ENCODE data around the gene ORC3.
"Not testable (repeated sequence)": the region's sequence is repeated elsewhere in the genome, so short reads cannot be mapped to it uniquely, and the experiment has no call there.

ORC3 gene

DNA sequence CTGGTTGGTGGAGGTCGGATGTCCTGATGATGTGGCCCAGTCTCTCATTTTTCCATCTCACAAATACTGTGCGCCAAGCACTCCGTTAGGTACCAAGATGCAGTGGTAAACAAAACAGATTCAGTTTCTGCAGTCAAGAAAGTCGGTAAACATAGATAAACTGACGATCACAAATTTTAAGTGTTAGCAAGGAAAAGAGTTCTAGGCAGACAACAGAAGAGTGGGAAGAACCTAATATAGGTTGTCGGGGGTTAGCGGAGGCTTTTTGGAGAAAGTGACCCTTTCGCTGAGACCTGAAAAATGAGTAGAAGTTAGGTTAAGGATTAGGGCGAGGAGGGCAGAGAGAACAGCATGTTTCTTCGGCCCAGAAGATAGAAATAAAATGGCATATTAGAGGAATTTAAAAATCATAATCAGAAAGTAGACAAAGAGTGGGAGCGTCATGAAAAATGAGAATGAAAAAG lies 514 bp downstream of the ORC3 start:
- H3K9me3 ChIP-seq (ENCODE audit: control insufficient read depth in 1 of 2, low read length in 2 of 2) = no peaks in the 10 kb centered on the region
- peaks cover 21 to 29% of the 10 kb centered on the region in 2 donors for H3K4me1 ChIP-seq (ENCODE audit: control insufficient read depth in 1 of 2, insufficient read depth in 2 of 2, low read length in 2 of 2)
- H3K36me3 ChIP-seq (ENCODE audit: control insufficient read depth in 1 of 2, insufficient read depth in 2 of 2, low read length in 2 of 2) = peaks cover 0 to 5% of the 10 kb centered on the region in 2 donors
- no peaks in the 10 kb centered on the region for H3K27me3 ChIP-seq (ENCODE audit: control insufficient read depth in 1 of 2, insufficient read depth in 2 of 2, low read length in 2 of 2)
- H3K27ac ChIP-seq (ENCODE audit: low read depth, low read length) = no peak overlapping the region
- H3K4me3 ChIP-seq (ENCODE audit: low read depth in 1 of 2, low read length in 2 of 2) = peak overlapping the region; percentile 100
- peak overlapping the region; percentile 84 to 99 for H3K9ac ChIP-seq (ENCODE audit: low read depth in 1 of 2, low read length in 2 of 2)

DNA sequence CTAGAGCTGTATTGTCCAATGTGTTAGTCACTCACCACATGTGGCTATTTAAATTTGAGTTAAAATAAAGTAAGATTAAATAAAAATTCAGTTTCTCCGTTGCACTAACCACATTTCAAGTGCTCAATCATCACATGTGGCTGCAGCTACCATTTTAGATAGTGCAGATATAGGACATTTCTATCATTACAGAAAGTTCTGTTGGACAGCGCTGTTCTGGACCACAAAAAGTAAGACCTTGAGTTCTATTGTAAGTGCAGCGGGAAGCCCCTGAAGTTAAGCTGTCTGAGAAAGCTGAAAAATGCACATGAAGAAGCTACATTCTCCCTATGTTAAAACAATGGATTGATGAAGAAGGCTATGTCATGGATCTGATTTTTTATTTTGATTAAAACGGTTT lies 1.1 kb downstream of the ORC3 start:
- H3K9ac ChIP-seq (ENCODE audit: low read depth in 1 of 2, low read length in 2 of 2) = peak overlapping the region in 1 of 2 donors; percentile 84
- H3K27ac ChIP-seq (ENCODE audit: low read depth, low read length) = no peak overlapping the region
- peaks cover 19 to 29% of the 10 kb centered on the region in 2 donors for H3K4me1 ChIP-seq (ENCODE audit: control insufficient read depth in 1 of 2, insufficient read depth in 2 of 2, low read length in 2 of 2)
- peak overlapping the region; percentile 100 for H3K4me3 ChIP-seq (ENCODE audit: low read depth in 1 of 2, low read length in 2 of 2)
- peaks cover 0 to 10% of the 10 kb centered on the region in 2 donors for H3K36me3 ChIP-seq (ENCODE audit: control insufficient read depth in 1 of 2, insufficient read depth in 2 of 2, low read length in 2 of 2)
- no peaks in the 10 kb centered on the region for H3K9me3 ChIP-seq (ENCODE audit: control insufficient read depth in 1 of 2, low read length in 2 of 2)
- H3K27me3 ChIP-seq (ENCODE audit: control insufficient read depth in 1 of 2, insufficient read depth in 2 of 2, low read length in 2 of 2) = no peaks in the 10 kb centered on the region

GRCh38 chr6:87600576-87600975 lies 10.6 kb downstream of the ORC3 start:
- no peaks in the 10 kb centered on the region for H3K4me1 ChIP-seq (ENCODE audit: control insufficient read depth in 1 of 2, insufficient read depth in 2 of 2, low read length in 2 of 2)
- H3K9ac ChIP-seq (ENCODE audit: low read depth in 1 of 2, low read length in 2 of 2) = no peak overlapping the region
- H3K4me3 ChIP-seq (ENCODE audit: low read depth in 1 of 2, low read length in 2 of 2) = no peak overlapping the region
- H3K9me3 ChIP-seq (ENCODE audit: control insufficient read depth in 1 of 2, low read length in 2 of 2) = no peaks in the 10 kb centered on the region
- H3K36me3 ChIP-seq (ENCODE audit: control insufficient read depth in 1 of 2, insufficient read depth in 2 of 2, low read length in 2 of 2) = peaks cover 0 to 8% of the 10 kb centered on the region in 2 donors
- H3K27me3 ChIP-seq (ENCODE audit: control insufficient read depth in 1 of 2, insufficient read depth in 2 of 2, low read length in 2 of 2) = no peaks in the 10 kb centered on the region
- no peak overlapping the region for H3K27ac ChIP-seq (ENCODE audit: low read depth, low read length)

GRCh38 chr6:87606199-87606598 lies 16.3 kb downstream of the ORC3 start:
- Histone ChIP-seq H3K4me3 (ENCODE audit: low read depth in 1 of 2, low read length in 2 of 2) (no peak overlapping the region), H3K9me3 (ENCODE audit: control insufficient read depth in 1 of 2, low read length in 2 of 2) (no peaks in the 10 kb centered on the region), H3K9ac (ENCODE audit: low read depth in 1 of 2, low read length in 2 of 2) (no peak overlapping the region), H3K4me1 (ENCODE audit: control insufficient read depth in 1 of 2, insufficient read depth in 2 of 2, low read length in 2 of 2) (no peaks in the 10 kb centered on the region), H3K36me3 (ENCODE audit: control insufficient read depth in 1 of 2, insufficient read depth in 2 of 2, low read length in 2 of 2) (peaks cover 0 to 4% of the 10 kb centered on the region in 2 donors), H3K27ac (ENCODE audit: low read depth, low read length) (no peak overlapping the region), H3K27me3 (ENCODE audit: control insufficient read depth in 1 of 2, insufficient read depth in 2 of 2, low read length in 2 of 2) (no peaks in the 10 kb centered on the region)

DNA sequence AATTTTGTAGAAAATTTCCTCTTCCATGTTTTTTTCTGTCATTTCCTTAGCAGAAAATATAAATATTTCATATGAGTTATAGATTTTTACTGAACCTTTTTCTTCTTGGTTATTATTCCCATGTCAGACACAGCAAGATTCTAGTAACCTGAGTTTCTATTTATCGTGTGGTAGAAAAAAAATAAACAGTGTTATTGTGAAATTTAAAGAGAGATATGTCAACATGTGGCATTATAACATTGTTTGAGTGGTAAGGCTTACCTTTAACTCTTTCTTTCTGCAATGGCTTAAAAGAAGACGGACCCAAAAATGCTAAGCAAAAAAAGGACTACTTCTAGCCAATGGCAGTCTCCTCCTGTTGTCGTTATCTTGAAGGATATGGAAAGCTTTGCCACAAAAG lies 18.9 kb downstream of the ORC3 start:
- Histone ChIP-seq H3K4me1 (ENCODE audit: control insufficient read depth in 1 of 2, insufficient read depth in 2 of 2, low read length in 2 of 2) (no peaks in the 10 kb centered on the region), H3K27me3 (ENCODE audit: control insufficient read depth in 1 of 2, insufficient read depth in 2 of 2, low read length in 2 of 2) (no peaks in the 10 kb centered on the region), H3K36me3 (ENCODE audit: control insufficient read depth in 1 of 2, insufficient read depth in 2 of 2, low read length in 2 of 2) (peaks cover 0 to 15% of the 10 kb centered on the region in 2 donors), H3K27ac (ENCODE audit: low read depth, low read length) (no peak overlapping the region), H3K9me3 (ENCODE audit: control insufficient read depth in 1 of 2, low read length in 2 of 2) (no peaks in the 10 kb centered on the region), H3K4me3 (ENCODE audit: low read depth in 1 of 2, low read length in 2 of 2) (no peak overlapping the region), H3K9ac (ENCODE audit: low read depth in 1 of 2, low read length in 2 of 2) (no peak overlapping the region)

GRCh38 chr6:87613018-87613417 lies 23.1 kb downstream of the ORC3 start:
- not testable (repeated sequence) for H3K27me3 ChIP-seq (ENCODE audit: control insufficient read depth in 1 of 2, insufficient read depth in 2 of 2, low read length in 2 of 2)

DNA sequence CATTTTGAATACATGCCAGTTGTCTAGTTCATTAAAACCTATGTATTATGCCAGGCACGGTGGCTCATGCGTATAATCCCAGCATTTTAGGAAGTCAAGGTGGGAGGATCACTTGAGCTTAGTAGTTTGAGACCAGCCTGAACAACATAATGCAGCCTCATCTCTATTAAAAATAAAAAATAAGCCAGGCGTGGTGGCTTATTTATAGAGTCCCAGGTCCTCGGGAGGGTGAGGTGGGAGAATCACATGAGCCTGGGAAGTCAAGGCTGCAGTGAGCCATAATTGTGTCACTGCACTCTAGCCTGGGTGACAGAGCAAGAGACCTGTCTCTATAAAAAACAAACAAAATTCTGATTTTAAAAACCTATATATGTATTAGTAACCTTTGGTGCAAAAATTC lies 27.5 kb downstream of the ORC3 start:
- Histone ChIP-seq H3K9me3 (ENCODE audit: control insufficient read depth in 1 of 2, low read length in 2 of 2) (no peaks in the 10 kb centered on the region), H3K9ac (ENCODE audit: low read depth in 1 of 2, low read length in 2 of 2) (no peak overlapping the region), H3K4me1 (ENCODE audit: control insufficient read depth in 1 of 2, insufficient read depth in 2 of 2, low read length in 2 of 2) (no peaks in the 10 kb centered on the region)

More at GRCh38 chr6:87613018-87613417, 23.1 kb downstream of the ORC3 start:
- not testable (repeated sequence) for H3K27ac ChIP-seq (ENCODE audit: low read depth, low read length); H3K4me3 ChIP-seq (ENCODE audit: low read depth in 1 of 2, low read length in 2 of 2); H3K9me3 ChIP-seq (ENCODE audit: control insufficient read depth in 1 of 2, low read length in 2 of 2); H3K4me1 ChIP-seq (ENCODE audit: control insufficient read depth in 1 of 2, insufficient read depth in 2 of 2, low read length in 2 of 2); H3K9ac ChIP-seq (ENCODE audit: low read depth in 1 of 2, low read length in 2 of 2)
- H3K36me3 ChIP-seq (ENCODE audit: control insufficient read depth in 1 of 2, insufficient read depth in 2 of 2, low read length in 2 of 2) = peaks cover 0 to 20% of the 10 kb centered on the region in 2 donors

DNA sequence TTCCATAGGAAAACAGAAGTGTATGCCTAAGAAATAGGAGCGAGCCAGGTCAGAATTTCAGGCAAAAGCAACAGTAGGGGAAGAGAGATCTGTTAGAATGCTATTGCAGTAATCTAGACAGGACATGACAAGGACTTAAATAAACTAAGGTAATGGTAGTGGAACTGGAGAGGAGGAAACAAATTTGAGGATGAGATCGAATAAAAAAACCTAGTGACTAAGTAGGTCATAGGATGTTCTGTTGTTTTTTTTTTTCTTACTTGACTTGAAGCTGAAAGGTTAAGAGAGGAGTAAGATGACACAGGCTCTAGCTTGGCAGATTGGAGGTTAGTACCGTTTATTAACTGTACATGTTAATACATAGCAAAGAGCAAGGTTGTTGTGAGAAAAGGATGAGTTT lies 28.6 kb downstream of the ORC3 start:
- Histone ChIP-seq H3K4me3 (ENCODE audit: low read depth in 1 of 2, low read length in 2 of 2) (no peak overlapping the region), H3K4me1 (ENCODE audit: control insufficient read depth in 1 of 2, insufficient read depth in 2 of 2, low read length in 2 of 2) (no peaks in the 10 kb centered on the region), H3K27me3 (ENCODE audit: control insufficient read depth in 1 of 2, insufficient read depth in 2 of 2, low read length in 2 of 2) (no peaks in the 10 kb centered on the region), H3K9ac (ENCODE audit: low read depth in 1 of 2, low read length in 2 of 2) (no peak overlapping the region), H3K9me3 (ENCODE audit: control insufficient read depth in 1 of 2, low read length in 2 of 2) (no peaks in the 10 kb centered on the region), H3K36me3 (ENCODE audit: control insufficient read depth in 1 of 2, insufficient read depth in 2 of 2, low read length in 2 of 2) (peaks cover 0 to 8% of the 10 kb centered on the region in 2 donors), H3K27ac (ENCODE audit: low read depth, low read length) (no peak overlapping the region)

More for the DNA sequence above, 27.5 kb downstream of the ORC3 start:
- H3K36me3 ChIP-seq (ENCODE audit: control insufficient read depth in 1 of 2, insufficient read depth in 2 of 2, low read length in 2 of 2) = peaks cover 0 to 15% of the 10 kb centered on the region in 2 donors
- no peak overlapping the region for H3K4me3 ChIP-seq (ENCODE audit: low read depth in 1 of 2, low read length in 2 of 2)
- no peaks in the 10 kb centered on the region for H3K27me3 ChIP-seq (ENCODE audit: control insufficient read depth in 1 of 2, insufficient read depth in 2 of 2, low read length in 2 of 2)
- no peak overlapping the region for H3K27ac ChIP-seq (ENCODE audit: low read depth, low read length)

DNA sequence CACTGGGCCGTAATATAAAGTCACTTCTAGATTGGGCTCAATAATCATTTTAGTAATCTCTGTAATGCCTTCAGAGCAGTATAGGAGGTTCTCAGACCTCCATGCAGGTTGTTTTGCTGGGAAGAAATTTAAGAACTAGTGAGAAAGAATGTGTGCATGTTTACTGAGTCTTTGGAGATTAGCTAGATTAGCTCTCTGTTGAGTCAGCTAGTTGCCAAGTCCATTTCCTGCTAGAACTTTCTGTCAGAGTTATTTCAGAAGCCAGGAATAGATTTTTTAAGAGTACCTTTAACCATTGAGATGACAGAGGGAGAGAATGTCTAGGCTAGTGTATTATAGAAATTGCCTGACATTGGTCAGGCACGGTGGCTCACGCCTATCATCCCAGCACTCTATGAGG lies 33.3 kb downstream of the ORC3 start:
- no peak overlapping the region for H3K27ac ChIP-seq (ENCODE audit: low read depth, low read length)
- H3K4me1 ChIP-seq (ENCODE audit: control insufficient read depth in 1 of 2, insufficient read depth in 2 of 2, low read length in 2 of 2) = no peaks in the 10 kb centered on the region
- no peak overlapping the region for H3K4me3 ChIP-seq (ENCODE audit: low read depth in 1 of 2, low read length in 2 of 2)
- no peaks in the 10 kb centered on the region for H3K9me3 ChIP-seq (ENCODE audit: control insufficient read depth in 1 of 2, low read length in 2 of 2)
- H3K36me3 ChIP-seq (ENCODE audit: control insufficient read depth in 1 of 2, insufficient read depth in 2 of 2, low read length in 2 of 2) = no peaks in the 10 kb centered on the region
- H3K9ac ChIP-seq (ENCODE audit: low read depth in 1 of 2, low read length in 2 of 2) = no peak overlapping the region
- H3K27me3 ChIP-seq (ENCODE audit: control insufficient read depth in 1 of 2, insufficient read depth in 2 of 2, low read length in 2 of 2) = no peaks in the 10 kb centered on the region

DNA sequence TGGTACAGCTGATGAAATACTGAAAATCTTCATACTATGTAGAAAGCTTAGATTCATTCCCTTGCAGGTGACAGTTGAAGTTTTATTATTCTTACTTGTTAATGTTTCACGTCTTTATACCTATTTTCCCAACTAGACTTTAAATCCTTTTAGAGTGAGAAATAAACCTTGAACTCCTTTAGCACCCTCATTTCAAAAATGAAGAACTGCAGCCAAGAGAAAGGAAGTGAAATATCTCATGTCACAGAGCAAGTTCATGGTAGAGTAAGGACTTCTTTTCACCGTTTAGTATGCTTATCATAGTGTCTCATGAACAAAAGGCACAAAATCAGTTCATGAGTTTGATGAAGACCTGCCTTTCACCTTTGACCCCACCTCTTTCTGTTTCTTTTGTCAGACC lies 38.5 kb downstream of the ORC3 start:
- Histone ChIP-seq H3K27ac (ENCODE audit: low read depth, low read length) (no peak overlapping the region), H3K4me3 (ENCODE audit: low read depth in 1 of 2, low read length in 2 of 2) (no peak overlapping the region), H3K9ac (ENCODE audit: low read depth in 1 of 2, low read length in 2 of 2) (no peak overlapping the region), H3K9me3 (ENCODE audit: control insufficient read depth in 1 of 2, low read length in 2 of 2) (no peaks in the 10 kb centered on the region), H3K27me3 (ENCODE audit: control insufficient read depth in 1 of 2, insufficient read depth in 2 of 2, low read length in 2 of 2) (no peaks in the 10 kb centered on the region), H3K4me1 (ENCODE audit: control insufficient read depth in 1 of 2, insufficient read depth in 2 of 2, low read length in 2 of 2) (peaks cover 4 to 6% of the 10 kb centered on the region in 2 donors), H3K36me3 (ENCODE audit: control insufficient read depth in 1 of 2, insufficient read depth in 2 of 2, low read length in 2 of 2) (no peaks in the 10 kb centered on the region)

- no peak overlapping the region for H3K4me3 ChIP-seq (ENCODE audit: low read depth in 1 of 2, low read length in 2 of 2)
- no peak overlapping the region for H3K27ac ChIP-seq (ENCODE audit: low read depth, low read length)
- H3K4me1 ChIP-seq (ENCODE audit: control insufficient read depth in 1 of 2, insufficient read depth in 2 of 2, low read length in 2 of 2) = peaks cover 4 to 6% of the 10 kb centered on the region in 2 donors
- H3K9me3 ChIP-seq (ENCODE audit: control insufficient read depth in 1 of 2, low read length in 2 of 2) = no peaks in the 10 kb centered on the region
- no peaks in the 10 kb centered on the region for H3K27me3 ChIP-seq (ENCODE audit: control insufficient read depth in 1 of 2, insufficient read depth in 2 of 2, low read length in 2 of 2)
- no peaks in the 10 kb centered on the region for H3K36me3 ChIP-seq (ENCODE audit: control insufficient read depth in 1 of 2, insufficient read depth in 2 of 2, low read length in 2 of 2)
- no peak overlapping the region for H3K9ac ChIP-seq (ENCODE audit: low read depth in 1 of 2, low read length in 2 of 2)
Observed at GRCh38 chr6:87628881-87629280, 38.9 kb downstream of the ORC3 start.

Measured in duodenal mucosa (tissue), 2 donors.